GM18867 (cell line): ENCODE measurements around the gene RPA3.
A peak's percentile ranks its signal among the peaks of the same experiment; 100 is the strongest.
"Not testable (repeated sequence)": the region's sequence is repeated elsewhere in the genome, so short reads cannot be mapped to it uniquely, and the experiment has no call there.

ENCODE experiments used
- ATAC-seq: cut with Tn5 transposase; IDR thresholded peaks from one replicate; pipeline ENCODE4 v1.9.1; 2021; ENCODE audit warnings: mild to moderate bottlenecking, moderate library complexity; ENCODE audit not compliant: unreplicated experiment

Gene RPA3

GRCh38 chr7:7695111-7695817 is 23.1 kb downstream of the RPA3 start:
- ATAC-seq: no peak

- no peak for ATAC-seq
Measured at GRCh38 chr7:7694542-7694941, 23.9 kb downstream of the RPA3 start.

- no peak for ATAC-seq
Measured at GRCh38 chr7:7693881-7694280, 24.5 kb downstream of the RPA3 start.

- no peak for ATAC-seq
Measured at GRCh38 chr7:7688956-7689355, 29.5 kb downstream of the RPA3 start.

- ATAC-seq: no peak
Measured at GRCh38 chr7:7688310-7688709, 30.1 kb downstream of the RPA3 start.

GRCh38 chr7:7687800-7688199 is 30.6 kb downstream of the RPA3 start:
- ATAC-seq: no peak

GRCh38 chr7:7686811-7687508 is 31.4 kb downstream of the RPA3 start:
- no peak for ATAC-seq

GRCh38 chr7:7682861-7683260 is 35.5 kb downstream of the RPA3 start:
- no peak for ATAC-seq

GRCh38 chr7:7681936-7682329 is 36.5 kb downstream of the RPA3 start:
- no peak for ATAC-seq

GRCh38 chr7:7681191-7681935 is 37.0 kb downstream of the RPA3 start:
- ATAC-seq: peak; percentile 62

- ATAC-seq: not testable (repeated sequence)
Measured at GRCh38 chr7:7679640-7680039, 38.8 kb downstream of the RPA3 start.

- no peak for ATAC-seq
Measured at GRCh38 chr7:7675686-7676085, 42.7 kb downstream of the RPA3 start.

- ATAC-seq: no peak
Measured at GRCh38 chr7:7673240-7673550, 45.2 kb downstream of the RPA3 start.

- ATAC-seq: no peak
Measured at GRCh38 chr7:7672545-7673239, 45.7 kb downstream of the RPA3 start.

GRCh38 chr7:7671361-7671760 is 47.0 kb downstream of the RPA3 start:
- ATAC-seq: no peak

- no peak for ATAC-seq
Measured at GRCh38 chr7:7670490-7670889, 47.9 kb downstream of the RPA3 start.

GRCh38 chr7:7668706-7669105 is 49.7 kb downstream of the RPA3 start:
- no peak for ATAC-seq

GRCh38 chr7:7667187-7667586 is 51.2 kb downstream of the RPA3 start:
- ATAC-seq: no peak

GRCh38 chr7:7665031-7665430 is 53.4 kb downstream of the RPA3 start:
- no peak for ATAC-seq

GRCh38 chr7:7664291-7664690 is 54.1 kb downstream of the RPA3 start:
- ATAC-seq: no peak

GRCh38 chr7:7662527-7662926 is 55.9 kb downstream of the RPA3 start:
- no peak for ATAC-seq
